ENCODE measurements around the gene BCL2. TPM values are rescaled to one million over a fixed set of nuclear protein-coding genes. Genes with fewer than 3 reads are reported as not detected.

The BCL2 gene
- total RNA-seq, 1 donor from 2014 or later, result 14.1 TPM

DNA sequence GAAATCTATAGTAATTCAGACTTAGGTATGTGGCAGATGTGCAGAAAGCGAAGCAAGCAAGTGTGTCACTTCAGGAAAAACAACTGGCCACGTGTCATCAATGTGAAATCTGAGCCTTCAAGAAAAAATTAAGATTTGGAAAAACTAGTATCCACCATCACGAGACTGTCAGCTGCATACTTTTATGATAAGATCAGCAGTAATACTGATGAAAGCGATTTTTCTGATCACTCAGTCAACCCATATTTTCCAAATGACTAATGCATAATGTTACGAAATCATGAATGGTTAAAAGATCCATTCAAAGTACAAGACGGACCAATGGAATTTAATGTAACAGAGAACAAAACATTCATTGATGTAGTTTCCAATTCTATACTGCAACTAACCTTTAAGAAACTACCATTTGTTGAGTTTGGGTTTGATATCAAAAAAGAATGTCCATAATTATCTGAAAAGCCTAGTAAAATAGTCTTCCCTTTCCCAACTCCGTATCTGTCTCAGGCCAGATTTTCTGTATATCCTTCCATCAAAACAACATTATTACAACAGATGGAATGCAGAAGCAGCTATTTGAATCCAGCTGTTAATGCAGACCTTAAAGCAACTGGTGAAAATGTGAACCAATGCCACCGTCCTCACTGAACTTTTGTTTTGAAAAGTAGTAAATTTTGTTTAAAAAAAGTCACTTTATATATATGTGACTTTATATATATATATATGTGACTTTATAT, 17.0 kb upstream of the BCL2 start:
- Mint-ChIP-seq H3K4me1 (peaks cover 6% of the 10 kb centered on the region), H3K27me3 (ENCODE audit: low read depth) (no peaks in the 10 kb centered on the region), H3K4me3 (no peak overlapping the region), H3K36me3 (ENCODE audit: low read depth) (peaks cover 11% of the 10 kb centered on the region), H3K9me3 (no peaks in the 10 kb centered on the region), H3K27ac (ENCODE audit: unreplicated experiment) (peak overlapping the region; percentile 29)
- TF ChIP-seq, protein P1, sequence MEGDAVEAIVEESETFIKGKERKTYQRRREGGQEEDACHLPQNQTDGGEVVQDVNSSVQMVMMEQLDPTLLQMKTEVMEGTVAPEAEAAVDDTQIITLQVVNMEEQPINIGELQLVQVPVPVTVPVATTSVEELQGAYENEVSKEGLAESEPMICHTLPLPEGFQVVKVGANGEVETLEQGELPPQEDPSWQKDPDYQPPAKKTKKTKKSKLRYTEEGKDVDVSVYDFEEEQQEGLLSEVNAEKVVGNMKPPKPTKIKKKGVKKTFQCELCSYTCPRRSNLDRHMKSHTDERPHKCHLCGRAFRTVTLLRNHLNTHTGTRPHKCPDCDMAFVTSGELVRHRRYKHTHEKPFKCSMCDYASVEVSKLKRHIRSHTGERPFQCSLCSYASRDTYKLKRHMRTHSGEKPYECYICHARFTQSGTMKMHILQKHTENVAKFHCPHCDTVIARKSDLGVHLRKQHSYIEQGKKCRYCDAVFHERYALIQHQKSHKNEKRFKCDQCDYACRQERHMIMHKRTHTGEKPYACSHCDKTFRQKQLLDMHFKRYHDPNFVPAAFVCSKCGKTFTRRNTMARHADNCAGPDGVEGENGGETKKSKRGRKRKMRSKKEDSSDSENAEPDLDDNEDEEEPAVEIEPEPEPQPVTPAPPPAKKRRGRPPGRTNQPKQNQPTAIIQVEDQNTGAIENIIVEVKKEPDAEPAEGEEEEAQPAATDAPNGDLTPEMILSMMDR (conservative IDR thresholded peaks at IDR 0.05), result no peak
- DNase-seq (ENCODE audit: low read depth, low spot score), result no peak

DNA sequence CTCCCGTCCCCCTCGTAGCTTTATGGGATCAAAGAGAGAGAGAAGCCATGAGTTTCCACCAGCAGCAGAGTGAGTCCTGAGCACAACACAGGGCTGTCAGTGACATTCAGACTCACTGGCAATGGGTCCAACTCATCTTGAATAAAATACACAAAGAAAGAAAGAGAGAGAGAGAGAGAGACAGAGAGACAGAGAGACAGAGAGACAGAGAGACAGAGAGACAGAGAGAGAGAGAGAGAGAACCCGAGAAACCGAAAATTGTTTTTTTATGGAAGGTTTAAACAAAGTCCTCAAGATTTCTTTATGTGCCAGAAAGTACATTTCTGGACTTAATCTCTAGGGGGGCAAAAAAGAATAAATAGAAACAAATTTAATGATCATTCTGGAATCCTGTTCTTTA, 11.5 kb upstream of the BCL2 start:
- DNase-seq (ENCODE audit: low read depth, low spot score), result no peak
- no peak overlapping the region for H3K27ac Mint-ChIP-seq (ENCODE audit: unreplicated experiment)
- H3K4me3 Mint-ChIP-seq, result no peak overlapping the region
- H3K27me3 Mint-ChIP-seq (ENCODE audit: low read depth), result no peaks in the 10 kb centered on the region
- H3K36me3 Mint-ChIP-seq (ENCODE audit: low read depth), result peaks cover 4% of the 10 kb centered on the region
- H3K9me3 Mint-ChIP-seq, result no peaks in the 10 kb centered on the region
- TF ChIP-seq, protein P1 (conservative IDR thresholded peaks at IDR 0.05), result no peak
- H3K4me1 Mint-ChIP-seq, result no peaks in the 10 kb centered on the region

DNA sequence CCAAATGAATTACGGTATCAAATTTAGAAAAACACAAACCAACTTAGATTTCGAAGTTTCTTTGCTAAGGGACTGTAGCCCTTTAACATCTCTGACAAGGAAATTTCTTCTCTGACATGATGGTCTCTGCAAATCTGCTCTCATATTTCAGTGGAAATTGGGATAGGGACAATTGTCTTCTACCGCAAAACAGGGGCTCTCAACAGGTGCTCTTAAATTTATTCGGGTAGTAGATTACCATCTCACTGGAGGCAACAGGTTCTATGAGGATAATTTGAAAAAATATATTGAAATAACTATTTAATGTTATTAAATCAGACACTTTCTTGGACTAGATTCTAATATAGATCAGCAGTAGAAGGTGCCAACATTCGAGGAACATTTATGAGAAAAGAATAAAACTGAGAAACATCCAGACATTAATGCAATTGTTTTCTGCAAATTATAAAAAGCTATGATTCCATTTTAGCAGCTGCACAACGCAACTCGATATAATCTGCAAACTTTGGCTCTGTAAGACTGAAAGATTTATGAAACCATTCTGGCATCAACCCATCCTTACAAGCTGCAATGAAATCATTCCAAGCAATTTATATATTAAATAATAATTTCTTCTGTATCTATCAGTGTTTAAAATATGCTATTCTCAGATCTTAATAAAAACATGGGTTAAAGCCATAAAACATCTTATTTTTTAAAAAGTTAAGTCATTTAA, 10.0 kb upstream of the BCL2 start:
- H3K27me3 Mint-ChIP-seq (ENCODE audit: low read depth), result no peaks in the 10 kb centered on the region

DNA sequence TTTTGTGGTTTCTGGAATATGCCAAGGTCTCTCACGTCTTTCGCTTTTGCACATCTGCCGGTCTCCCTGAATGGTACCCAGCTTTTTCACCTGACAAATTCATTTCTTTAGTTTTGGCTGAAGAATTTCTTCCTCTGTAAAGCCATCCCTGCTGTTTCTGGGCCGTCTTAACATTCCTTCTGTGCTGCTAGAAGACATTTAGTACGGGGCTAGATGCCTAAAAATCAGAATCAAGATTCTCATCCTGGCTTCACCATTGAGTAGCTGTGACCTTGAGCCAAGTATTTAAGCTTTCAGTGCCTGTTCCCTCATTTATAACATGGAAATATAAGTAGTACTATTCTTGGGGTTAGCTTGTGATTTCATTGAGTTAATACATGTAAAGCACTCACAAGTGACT, 6.4 kb upstream of the BCL2 start:
- TF ChIP-seq, protein P1 (conservative IDR thresholded peaks at IDR 0.05), result no peak
- H3K9me3 Mint-ChIP-seq, result no peaks in the 10 kb centered on the region
- H3K27me3 Mint-ChIP-seq (ENCODE audit: low read depth), result no peaks in the 10 kb centered on the region
- no peaks in the 10 kb centered on the region for H3K36me3 Mint-ChIP-seq (ENCODE audit: low read depth)
- DNase-seq (ENCODE audit: low read depth, low spot score), result no peak
- H3K4me1 Mint-ChIP-seq, result peaks cover 12% of the 10 kb centered on the region
- no peak overlapping the region for H3K4me3 Mint-ChIP-seq
- no peak overlapping the region for H3K27ac Mint-ChIP-seq (ENCODE audit: unreplicated experiment)

More for the DNA sequence above, 10.0 kb upstream of the BCL2 start:
- Mint-ChIP-seq H3K4me1 (no peaks in the 10 kb centered on the region), H3K9me3 (no peaks in the 10 kb centered on the region), H3K4me3 (no peak overlapping the region), H3K27ac (ENCODE audit: unreplicated experiment) (no peak overlapping the region), H3K36me3 (ENCODE audit: low read depth) (peaks cover 3% of the 10 kb centered on the region)
- no peak for DNase-seq (ENCODE audit: low read depth, low spot score)
- TF ChIP-seq, protein P1 (conservative IDR thresholded peaks at IDR 0.05), result no peak

DNA sequence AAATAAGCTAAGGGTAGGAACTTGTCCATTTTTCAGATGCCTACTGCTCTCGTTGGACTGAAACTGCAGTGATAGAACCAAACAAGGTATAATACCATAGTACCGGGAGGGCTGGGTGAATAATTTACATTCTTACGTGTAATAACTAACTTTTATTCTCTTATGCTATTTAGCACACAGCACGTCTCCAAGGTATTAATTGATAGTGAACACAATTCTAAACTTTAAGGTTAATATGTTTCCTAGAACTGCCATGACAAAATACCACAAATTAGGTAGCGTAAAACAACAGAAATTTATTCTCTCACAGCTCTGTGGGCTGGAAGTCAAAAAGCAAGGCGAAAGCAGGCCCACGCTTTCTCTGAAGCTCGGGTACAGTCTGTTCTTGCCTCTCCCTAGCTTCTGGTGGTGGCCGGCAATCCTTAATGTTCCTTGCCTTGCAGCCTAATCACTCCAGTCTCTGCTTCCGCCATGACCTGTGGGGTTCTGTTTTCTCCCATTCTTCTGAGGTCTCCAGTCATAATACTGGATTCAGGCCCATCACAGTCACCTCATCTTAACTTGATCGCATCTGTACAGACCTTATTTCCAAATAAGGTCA, 5.6 kb upstream of the BCL2 start:
- H3K9me3 Mint-ChIP-seq, result no peaks in the 10 kb centered on the region
- no peak overlapping the region for H3K4me3 Mint-ChIP-seq
- TF ChIP-seq, protein P1 (conservative IDR thresholded peaks at IDR 0.05), result no peak
- no peaks in the 10 kb centered on the region for H3K36me3 Mint-ChIP-seq (ENCODE audit: low read depth)
- DNase-seq (ENCODE audit: low read depth, low spot score), result no peak
- H3K27ac Mint-ChIP-seq (ENCODE audit: unreplicated experiment), result no peak overlapping the region
- no peaks in the 10 kb centered on the region for H3K27me3 Mint-ChIP-seq (ENCODE audit: low read depth)
- peaks cover 15% of the 10 kb centered on the region for H3K4me1 Mint-ChIP-seq
